GM18511 (cell line): ENCODE measurements around the gene SLC25A18.

Source experiments
- ATAC-seq: cut with Tn5 transposase; IDR thresholded peaks from one replicate; pipeline ENCODE4 v1.9.1; 2021; ENCODE audit warnings: mild to moderate bottlenecking, moderate library complexity; ENCODE audit not compliant: unreplicated experiment

The SLC25A18 gene

DNA sequence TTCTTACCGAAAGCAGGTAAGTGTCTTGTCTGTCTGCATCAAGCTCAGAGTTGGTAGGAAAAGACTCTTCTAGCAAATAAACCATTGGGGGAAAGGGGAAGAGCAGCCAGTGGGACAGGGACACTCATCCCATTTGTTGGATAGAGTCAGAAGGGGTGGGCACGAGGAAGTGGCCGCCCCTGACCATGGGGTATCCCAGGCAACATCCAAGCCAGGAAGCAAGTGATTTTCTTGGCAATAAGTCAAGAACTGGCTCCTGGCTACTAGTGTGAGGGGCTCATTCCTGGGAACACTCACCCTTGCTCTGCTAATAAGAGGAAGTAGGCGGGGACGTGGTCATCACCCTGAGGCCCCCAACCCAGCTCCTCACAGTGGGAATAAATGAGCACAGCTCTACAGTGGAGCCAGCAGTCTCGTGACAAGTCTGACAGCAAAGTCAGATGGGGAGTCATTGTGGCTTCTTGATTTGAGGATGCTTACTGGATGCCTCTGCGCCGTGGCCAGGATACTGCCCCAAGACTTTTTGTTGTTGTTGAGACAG is 6.7 kb downstream of the SLC25A18 start:
- ATAC-seq: no peak

GRCh38 chr22:17570851-17571631 is 7.7 kb downstream of the SLC25A18 start:
- ATAC-seq: no peak

DNA sequence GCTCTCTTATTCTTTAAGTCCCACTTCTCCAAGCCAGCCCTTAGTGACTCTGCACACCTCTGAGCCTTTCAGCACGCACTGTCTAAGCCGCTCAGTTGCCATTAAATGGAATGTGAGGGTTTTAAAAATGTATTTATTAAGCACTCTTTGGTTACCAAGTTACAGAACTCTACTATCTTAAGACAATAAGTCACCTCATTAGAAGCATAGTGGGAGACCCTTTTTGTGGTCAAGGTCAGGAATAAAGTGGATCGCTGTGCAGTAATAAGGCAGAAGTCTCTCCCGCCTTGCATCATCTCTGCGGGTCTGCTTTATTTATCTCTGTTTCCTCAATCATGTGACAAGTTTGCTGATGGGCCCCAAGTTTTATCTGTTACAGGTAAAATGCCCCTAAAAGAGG is 11.9 kb downstream of the SLC25A18 start:
- ATAC-seq: no peak

DNA sequence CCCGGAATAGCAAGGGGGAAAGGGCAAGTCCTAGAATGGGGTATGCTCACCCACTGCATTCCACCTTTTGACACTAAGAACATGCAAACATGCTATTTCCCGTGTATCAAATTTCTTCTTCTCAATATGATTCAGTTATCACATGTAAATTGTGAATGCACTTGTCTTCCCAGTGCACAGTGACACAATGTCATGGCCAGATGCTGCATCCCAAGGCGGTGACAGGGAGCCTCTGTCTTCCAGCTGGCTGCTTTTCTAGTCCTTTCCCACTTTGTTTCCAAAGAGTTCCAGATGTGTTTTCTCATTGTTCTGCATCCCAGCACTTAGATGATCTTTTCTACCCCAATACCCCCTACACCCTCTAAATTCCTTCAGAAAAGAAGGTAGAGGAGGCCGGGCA is 12.4 kb downstream of the SLC25A18 start:
- ATAC-seq: no peak

- ATAC-seq: no peak
Measured at GRCh38 chr22:17576470-17576869, 13.2 kb downstream of the SLC25A18 start.

GRCh38 chr22:17578136-17578754 is 14.9 kb downstream of the SLC25A18 start:
- no peak for ATAC-seq

GRCh38 chr22:17579535-17579981 is 16.3 kb downstream of the SLC25A18 start:
- ATAC-seq: no peak

DNA sequence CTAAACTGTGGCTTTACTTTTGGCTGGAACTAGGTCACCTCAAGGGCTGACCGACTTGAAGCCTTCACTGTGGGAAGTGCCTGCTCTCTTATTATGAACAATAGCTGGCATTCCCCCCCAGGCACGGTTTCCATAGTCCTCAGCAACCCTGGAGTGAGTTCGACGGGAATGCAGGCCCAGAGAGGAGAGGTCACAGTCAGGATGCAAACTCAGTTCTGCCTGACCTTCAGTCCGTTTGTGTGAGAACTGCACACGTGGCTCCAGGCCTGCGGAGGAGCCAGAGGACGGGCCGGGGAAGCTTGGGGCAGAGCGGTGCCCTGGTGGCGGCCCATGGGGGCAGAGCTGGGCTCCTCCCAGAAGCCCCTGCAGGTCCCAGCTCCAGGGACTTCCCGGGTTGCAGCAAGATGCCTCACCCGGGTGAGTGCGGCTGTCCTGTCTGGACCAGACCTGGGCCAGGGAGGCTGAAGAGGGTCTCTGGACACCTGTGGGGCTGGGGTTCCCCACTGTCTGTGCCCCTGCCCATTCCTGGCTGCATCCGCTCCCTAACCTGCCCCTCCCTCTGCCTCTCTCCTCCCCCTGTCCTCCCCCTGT is 17.2 kb downstream of the SLC25A18 start:
- ATAC-seq: no peak

- ATAC-seq: no peak
Measured at GRCh38 chr22:17581056-17581455, 17.8 kb downstream of the SLC25A18 start.

DNA sequence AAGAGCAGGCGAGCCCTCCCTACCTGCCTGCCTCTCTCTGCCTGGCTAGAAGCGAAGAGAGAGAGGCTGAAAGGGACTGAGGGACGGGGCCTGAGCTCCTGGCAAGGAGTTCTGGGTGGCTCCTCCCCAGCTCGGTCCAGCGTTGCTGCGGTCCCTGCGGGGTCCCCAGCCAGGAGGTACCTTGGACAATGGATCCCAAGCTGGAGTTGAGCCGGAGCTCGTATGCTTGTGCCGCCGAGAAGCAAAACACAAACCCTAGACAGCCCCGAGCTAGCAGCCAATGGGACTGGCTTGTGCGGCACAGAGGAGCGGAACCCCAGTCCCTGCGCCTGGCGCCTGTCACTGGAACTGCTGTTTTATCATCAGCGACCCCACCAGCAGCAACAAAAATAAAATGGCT is 18.3 kb downstream of the SLC25A18 start:
- ATAC-seq: no peak

- no peak for ATAC-seq
Measured at GRCh38 chr22:17583151-17583550, 19.9 kb downstream of the SLC25A18 start.

- no peak for ATAC-seq
Measured at GRCh38 chr22:17586831-17587440, 23.6 kb downstream of the SLC25A18 start.

DNA sequence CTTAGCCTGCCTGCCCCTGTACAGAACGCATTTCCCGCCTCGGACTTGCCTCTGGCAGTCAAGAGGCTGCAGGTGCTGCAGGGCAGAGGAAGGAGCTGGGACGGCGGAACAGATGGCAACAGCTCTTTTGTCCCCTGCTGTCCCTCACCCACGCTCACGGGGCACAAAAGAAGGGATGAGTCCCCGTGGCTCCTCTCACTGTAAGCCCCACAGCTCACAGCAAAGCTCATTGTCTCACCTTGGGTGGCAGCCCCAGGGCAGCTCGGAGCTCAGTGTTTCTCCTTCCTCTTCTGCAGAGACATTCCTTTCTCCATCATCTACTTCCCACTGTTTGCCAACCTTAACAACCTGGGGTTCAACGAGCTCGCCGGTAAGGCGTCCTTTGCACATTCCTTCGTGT is 24.3 kb downstream of the SLC25A18 start:
- no peak for ATAC-seq

DNA sequence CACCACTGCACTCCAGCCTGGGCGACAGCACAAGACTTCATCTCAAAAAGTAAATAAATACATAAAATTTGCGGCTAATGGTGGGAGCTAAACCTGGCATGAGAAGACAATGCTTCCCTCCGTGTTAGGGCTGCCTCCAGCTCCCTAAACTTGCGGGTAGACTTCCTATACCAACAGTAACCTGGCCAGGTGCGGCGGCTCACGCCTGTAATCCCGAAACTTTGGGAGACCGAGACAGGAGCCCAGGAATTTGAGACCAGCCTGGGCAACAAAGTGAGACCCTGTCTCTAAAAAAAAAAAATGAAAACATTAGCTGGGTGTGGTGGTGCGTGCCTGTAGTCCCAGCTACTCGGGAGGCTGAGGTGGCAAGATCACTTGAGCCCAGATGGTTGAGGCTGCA is 25.3 kb downstream of the SLC25A18 start:
- no peak for ATAC-seq

- no peak for ATAC-seq
Measured at GRCh38 chr22:17589810-17590375, 26.6 kb downstream of the SLC25A18 start.

- no peak for ATAC-seq
Measured at GRCh38 chr22:17590586-17590985, 27.3 kb downstream of the SLC25A18 start.

GRCh38 chr22:17592201-17592600 is 28.9 kb downstream of the SLC25A18 start:
- no peak for ATAC-seq

GRCh38 chr22:17596226-17596625 is 32.9 kb downstream of the SLC25A18 start:
- no peak for ATAC-seq

GRCh38 chr22:17597217-17597616 is 33.9 kb downstream of the SLC25A18 start:
- ATAC-seq: no peak

DNA sequence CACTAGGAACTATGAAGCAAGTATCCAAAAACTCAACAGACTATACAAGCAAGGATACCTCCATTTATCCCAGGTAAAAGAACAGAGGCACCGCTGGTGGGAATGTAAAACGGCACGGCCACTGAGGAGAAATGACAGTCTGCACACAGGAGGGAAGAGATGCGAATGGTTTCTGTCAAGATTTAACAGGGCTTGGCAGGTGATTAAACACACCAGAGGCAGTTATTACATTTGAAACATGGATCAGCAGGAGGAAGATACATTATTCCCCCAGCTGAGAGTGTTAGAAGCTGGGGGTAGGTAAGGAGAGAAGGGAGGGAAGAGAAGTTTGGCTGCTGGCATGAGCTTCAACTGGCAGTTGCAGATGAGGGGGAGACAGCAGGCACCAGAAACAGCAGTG is 35.0 kb downstream of the SLC25A18 start:
- no peak for ATAC-seq

DNA sequence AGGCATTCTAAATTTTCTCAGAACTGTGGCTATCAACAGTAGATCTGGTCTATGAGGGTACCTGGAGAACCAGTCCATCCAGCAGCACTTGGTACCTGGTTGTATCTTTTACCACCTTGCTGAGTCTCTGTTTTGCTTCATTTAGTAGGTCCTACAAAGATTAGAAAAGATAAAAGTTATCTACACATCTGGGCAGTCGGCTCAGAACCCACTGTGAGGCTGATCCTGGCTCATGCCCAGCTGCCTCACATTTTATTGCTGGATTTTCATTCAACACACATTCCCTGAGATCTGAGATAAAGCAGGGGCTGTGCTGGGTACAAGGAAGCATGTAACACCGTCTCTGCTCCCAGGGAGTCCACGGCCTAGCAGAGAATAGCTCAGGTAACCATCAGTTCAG is 37.7 kb downstream of the SLC25A18 start:
- ATAC-seq: no peak
